A673 (cell line): ENCODE data around the gene RPS6KL1. TPM values are rescaled to one million over a fixed set of nuclear protein-coding genes. Genes with fewer than 3 reads are reported as not detected.

Experiments
- BruUV-seq: library from RNA; stranded (reverse); fragments of 400-500 nt; replicated peaks from 2 replicates; lab custom pipeline; 2021; lab: Mats Ljungman, UMichigan
- CTCF ChIA-PET: fragments of 300-600 bp; sonication (Branson Sonifier 250); formaldehyde crosslinking; loops from one replicate; lab custom pipeline; 2022; ENCODE audit warnings: antibody characterized with exemption; lab: Charles Lee
- POLR2A ChIA-PET: fragments of 300-600 bp; sonication (Branson Sonifier 250); formaldehyde crosslinking; loops from one replicate; lab custom pipeline; 2022; ENCODE audit warnings: antibody characterized with exemption; ENCODE audit not compliant: low non-redundant PET; lab: Charles Lee
- DNase-seq: peaks from one replicate; pipeline ENCODE4 v3.0.0-alpha.2; 2015; ENCODE audit warnings: low spot score
- H3K27ac ChIP-seq: fragments of 200-600 bp; sonication (generic); 2 replicates; pipeline ENCODE4 v1.5.1; 2016; ENCODE audit warnings: mixed run types, low read depth, mild to moderate bottlenecking, mixed read lengths, antibody characterized with exemption, low read length; ENCODE audit not compliant: poor library complexity, severe bottlenecking
- H3K27me3 ChIP-seq: fragments of 200-600 bp; sonication (generic); replicated peaks from 2 replicates; pipeline ENCODE4 v1.6.1; 2017; ENCODE audit warnings: mixed run types, low read depth, mild to moderate bottlenecking, mixed read lengths, antibody characterized with exemption, low read length; ENCODE audit not compliant: insufficient read depth, poor library complexity
- H3K36me3 ChIP-seq: fragments of 200-600 bp; sonication (generic); 2 replicates; pipeline ENCODE4 v1.6.1; 2016; ENCODE audit warnings: mixed run types, mild to moderate bottlenecking, mixed read lengths, antibody characterized with exemption, low read length; ENCODE audit not compliant: insufficient read depth, poor library complexity, severe bottlenecking
- H3K4me1 ChIP-seq: fragments of 200-600 bp; sonication (generic); 2 replicates; pipeline ENCODE4 v1.6.1; 2017; ENCODE audit warnings: mixed run types, mild to moderate bottlenecking, mixed read lengths, antibody characterized with exemption, low read length; ENCODE audit not compliant: insufficient read depth, poor library complexity, severe bottlenecking
- H3K4me3 ChIP-seq: fragments of 200-600 bp; sonication (generic); 2 replicates; pipeline ENCODE4 v1.5.1; 2016; ENCODE audit warnings: low read depth, mixed run types, mild to moderate bottlenecking, mixed read lengths, low read length; ENCODE audit not compliant: poor library complexity, severe bottlenecking
- H3K9me3 ChIP-seq: fragments of 200-600 bp; sonication (generic); 2 replicates; pipeline ENCODE4 v1.6.1; 2016; ENCODE audit warnings: mixed run types, low read depth, mild to moderate bottlenecking, mixed read lengths, antibody characterized with exemption, low read length; ENCODE audit not compliant: poor library complexity, severe bottlenecking
- CTCF ChIP-seq: fragments of 300-800, 200-600 bp; sonication (generic); conservative IDR thresholded peaks from 2 replicates; pipeline ENCODE4 v1.5.1; 2017; ENCODE audit warnings: low read depth, mild to moderate bottlenecking, antibody characterized with exemption, low read length, moderate library complexity, mixed read lengths
- EZH2 ChIP-seq: fragments of 200-600 bp; sonication (generic); IDR thresholded peaks from 2 replicates; pipeline ENCODE4 v1.6.1; 2017; ENCODE audit warnings: borderline replicate concordance, low read depth, mild to moderate bottlenecking, mixed read lengths, antibody characterized with exemption, low read length; ENCODE audit not compliant: poor library complexity, severe bottlenecking
- intact Hi-C: fragments of 100-400 bp; cut with micrococcal nuclease; formaldehyde crosslinking; loops from one replicate; pipeline ENCODE4 v1.10.0; 2022; ENCODE audit not compliant: unreplicated experiment
- total RNA-seq: library from RNA; stranded (reverse); gene quantifications from 2 replicates; pipeline ENCODE4 v1.2.3, GENCODE V29; 2021

The RPS6KL1 gene
- total RNA-seq, 1 experiment from 2014 or later = 0.80 TPM

- ChIA-PET CTCF (interaction anchor here (0.6 kb wide), 1 partner anchor 423 kb away, joined by 3 read pairs; no protein-coding TSS in a partner anchor), POLR2A (no interaction called here)
- Histone ChIP-seq H3K27me3 (no peaks in the 10 kb centered on the region), H3K4me3 (no peak within 1 kb of the TSS), H3K36me3 (no peaks in the 10 kb centered on the region), H3K27ac (no peak within 1 kb of the TSS), H3K4me1 (peaks cover 4% of the 10 kb centered on the region), H3K9me3 (no peaks in the 10 kb centered on the region)
- BruUV-seq = no TSS peak
- no peak for DNase-seq
- intact Hi-C loops = no loop called here
- TF ChIP-seq CTCF (no peak), EZH2 (no peak)
Measured at GRCh38 chr14:74875941-74876913, 46.8 kb downstream of the RPS6KL1 start, which contains the start of gene PROX2. PROX2 (minus strand) TSS chr14:74876145; CDS start chr14:74863834, 12,311 bp downstream.

- no peak for DNase-seq
- H3K9me3 ChIP-seq = no peaks in the 10 kb centered on the region
- no TSS peak for BruUV-seq
- CTCF ChIA-PET = no interaction called here
- H3K4me1 ChIP-seq = no peaks in the 10 kb centered on the region
- H3K4me3 ChIP-seq = no peak overlapping the region
- TF ChIP-seq EZH2 (no peak), CTCF (no peak)
- H3K27ac ChIP-seq = no peak overlapping the region
- POLR2A ChIA-PET = no interaction called here
- no peaks in the 10 kb centered on the region for H3K36me3 ChIP-seq
- intact Hi-C loops = no loop called here
- H3K27me3 ChIP-seq = no peaks in the 10 kb centered on the region
Measured at GRCh38 chr14:74875204-74875603, 47.9 kb downstream of the RPS6KL1 start.

GRCh38 chr14:74871819-74872218 lies 51.2 kb downstream of the RPS6KL1 start:
- TF ChIP-seq EZH2 (no peak), CTCF (no peak)
- Histone ChIP-seq H3K4me3 (no peak overlapping the region), H3K4me1 (no peaks in the 10 kb centered on the region), H3K36me3 (no peaks in the 10 kb centered on the region), H3K27ac (no peak overlapping the region), H3K9me3 (no peaks in the 10 kb centered on the region), H3K27me3 (no peaks in the 10 kb centered on the region)
- ChIA-PET POLR2A (interaction anchor here (0.7 kb wide), 1 partner anchor 313 kb away, joined by 3 read pairs; no protein-coding TSS in a partner anchor), CTCF (interaction anchor here (0.9 to 1.5 kb wide), 2 partner anchors 7 to 11 kb away, joined by 3 to 4 read pairs; no protein-coding TSS in a partner anchor)
- BruUV-seq = no TSS peak
- intact Hi-C loops = no loop called here
- DNase-seq = no peak
